ENCODE data around the gene IGSF5.

DNA sequence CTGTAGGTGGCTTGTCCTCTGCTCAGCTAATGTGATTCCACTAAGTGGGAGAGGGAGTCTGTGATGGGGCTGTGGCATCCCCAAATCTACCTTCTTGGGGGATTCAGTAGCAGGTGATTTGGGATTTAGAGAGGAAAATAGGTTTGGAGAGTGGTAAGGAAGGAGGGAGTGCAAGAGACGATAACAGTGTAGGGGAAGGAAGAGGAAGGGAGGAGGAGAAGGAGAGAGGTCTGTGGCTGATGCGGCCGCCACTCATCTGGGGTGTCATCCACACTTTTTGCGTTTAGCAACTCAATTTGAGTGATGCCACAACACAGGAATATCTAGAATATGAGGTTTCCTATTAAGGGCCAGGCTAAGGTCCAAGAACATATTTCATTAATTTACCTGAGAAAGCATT lies 98.5 kb downstream of the IGSF5 start:
- TF ChIP-seq, protein P1, sequence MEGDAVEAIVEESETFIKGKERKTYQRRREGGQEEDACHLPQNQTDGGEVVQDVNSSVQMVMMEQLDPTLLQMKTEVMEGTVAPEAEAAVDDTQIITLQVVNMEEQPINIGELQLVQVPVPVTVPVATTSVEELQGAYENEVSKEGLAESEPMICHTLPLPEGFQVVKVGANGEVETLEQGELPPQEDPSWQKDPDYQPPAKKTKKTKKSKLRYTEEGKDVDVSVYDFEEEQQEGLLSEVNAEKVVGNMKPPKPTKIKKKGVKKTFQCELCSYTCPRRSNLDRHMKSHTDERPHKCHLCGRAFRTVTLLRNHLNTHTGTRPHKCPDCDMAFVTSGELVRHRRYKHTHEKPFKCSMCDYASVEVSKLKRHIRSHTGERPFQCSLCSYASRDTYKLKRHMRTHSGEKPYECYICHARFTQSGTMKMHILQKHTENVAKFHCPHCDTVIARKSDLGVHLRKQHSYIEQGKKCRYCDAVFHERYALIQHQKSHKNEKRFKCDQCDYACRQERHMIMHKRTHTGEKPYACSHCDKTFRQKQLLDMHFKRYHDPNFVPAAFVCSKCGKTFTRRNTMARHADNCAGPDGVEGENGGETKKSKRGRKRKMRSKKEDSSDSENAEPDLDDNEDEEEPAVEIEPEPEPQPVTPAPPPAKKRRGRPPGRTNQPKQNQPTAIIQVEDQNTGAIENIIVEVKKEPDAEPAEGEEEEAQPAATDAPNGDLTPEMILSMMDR (IDR thresholded peaks at IDR 0.05) = no peak
- TF ChIP-seq POLR2A (IDR thresholded peaks at IDR 0.05) = no peak
